Testis (tissue), 3 donors: ENCODE results near the gene ASIC2. TPM values are rescaled to one million over a fixed set of nuclear protein-coding genes. Genes with fewer than 3 reads are reported as not detected.

ENCODE experiments used
- DNase-seq: peaks from one replicate; pipeline ENCODE4 v3.0.0-alpha.2; 2019
- H3K27ac ChIP-seq, 2 donors: fragments of 200-600 bp; sonication (generic); one replicate each; pipeline ENCODE4 v1.5.1; 2019
- H3K27me3 ChIP-seq: fragments of 200-600 bp; sonication (generic); one replicate; pipeline ENCODE4 v1.5.1; 2019
- H3K36me3 ChIP-seq: fragments of 200-600 bp; sonication (generic); one replicate; pipeline ENCODE4 v1.5.1; 2017; ENCODE audit warnings: low read depth; ENCODE audit errors: missing control alignments
- H3K4me1 ChIP-seq: fragments of 200-600 bp; sonication (generic); one replicate; pipeline ENCODE4 v1.5.1; 2019
- H3K4me3 ChIP-seq, 2 donors: fragments of 200-600 bp; sonication (generic); one replicate each; pipeline ENCODE4 v1.5.1; 2017 to 2019
- H3K9me3 ChIP-seq: fragments of 200-600 bp; sonication (generic); one replicate; pipeline ENCODE4 v1.5.1; 2017
- POLR2A ChIP-seq: fragments of 450-650 bp; IDR thresholded peaks from one replicate; pipeline ENCODE4 v1.6.1; 2017; ENCODE audit warnings: antibody characterized with exemption, mild to moderate bottlenecking, moderate library complexity
- WGBS, 2 donors: methylation state at CpG; one replicate each; pipeline ENCODE4 v1.1.5; 2018; 5-methylcytosine and 5-hydroxymethylcytosine counted together
- intact Hi-C: fragments of 100-400 bp; cut with DNase I; formaldehyde crosslinking; loops from one replicate; pipeline ENCODE4 v1.15.1; 2023; ENCODE audit warnings: low total_unique reads
- polyA plus RNA-seq: library from polyadenylated mRNA; stranded (reverse); fragments of 350-450 nt; fragmentation: Illumina TruSeq; extraction: RNeasy Lipid Tissue Mini Kit (QIAGEN cat#74804); gene quantifications from one replicate; pipeline ENCODE4 v1.2.3, GENCODE V29; 2014; ENCODE audit warnings: low read depth, low replicate concordance; ENCODE audit not compliant: insufficient read depth
- total RNA-seq, 2 donors: library from RNA; depleted of rRNA; stranded (reverse); fragments of >200 nt; gene quantifications; one replicate each; pipeline ENCODE4 v1.2.3, GENCODE V29; 2016
- TF ChIP-seq, protein P1 (sequence below), 3 experiments: fragments of 450-650 bp in 2 of 3; fragments of 200-600 bp in 1 of 3; sonication (generic) in 1 of 3; IDR thresholded peaks; one replicate each; pipeline ENCODE4 v1.5.1; 2016 to 2019; ENCODE audit warnings: antibody characterized with exemption in 3 of 3, mild to moderate bottlenecking in 2 of 3, moderate library complexity in 1 of 3

Gene ASIC2
- total and polyA plus RNA-seq, 3 donors from 2014 or later: 0.73 to 1.0 (median 0.81) TPM

DNA sequence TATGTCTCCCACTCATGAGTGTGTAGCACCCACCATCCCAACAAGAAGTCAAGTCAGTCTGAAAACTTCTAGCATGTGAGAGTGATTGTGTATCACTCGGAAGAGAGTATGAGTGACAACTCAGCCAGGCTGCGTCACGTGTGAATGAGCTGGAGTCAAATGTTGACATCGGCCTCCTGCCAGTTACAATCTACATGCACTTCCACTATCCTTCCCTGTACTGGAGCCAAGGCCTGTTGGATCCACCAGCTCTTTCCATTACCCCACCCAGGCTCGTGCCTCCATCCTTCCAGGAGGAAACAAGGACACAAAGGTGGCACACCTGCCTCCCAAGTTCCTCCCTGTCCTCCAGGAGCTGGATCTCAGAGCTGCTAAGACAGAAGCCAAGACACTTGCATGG, 64.5 kb downstream of the ASIC2 start:
- 76 to 87% methylated on average over 5 of the region's 5 CpGs for WGBS, 2 donors
- DNase-seq: no peak
- H3K36me3 ChIP-seq: no peaks in the 10 kb centered on the region
- H3K4me1 ChIP-seq: peaks cover 20% of the 10 kb centered on the region
- TF ChIP-seq, protein P1, sequence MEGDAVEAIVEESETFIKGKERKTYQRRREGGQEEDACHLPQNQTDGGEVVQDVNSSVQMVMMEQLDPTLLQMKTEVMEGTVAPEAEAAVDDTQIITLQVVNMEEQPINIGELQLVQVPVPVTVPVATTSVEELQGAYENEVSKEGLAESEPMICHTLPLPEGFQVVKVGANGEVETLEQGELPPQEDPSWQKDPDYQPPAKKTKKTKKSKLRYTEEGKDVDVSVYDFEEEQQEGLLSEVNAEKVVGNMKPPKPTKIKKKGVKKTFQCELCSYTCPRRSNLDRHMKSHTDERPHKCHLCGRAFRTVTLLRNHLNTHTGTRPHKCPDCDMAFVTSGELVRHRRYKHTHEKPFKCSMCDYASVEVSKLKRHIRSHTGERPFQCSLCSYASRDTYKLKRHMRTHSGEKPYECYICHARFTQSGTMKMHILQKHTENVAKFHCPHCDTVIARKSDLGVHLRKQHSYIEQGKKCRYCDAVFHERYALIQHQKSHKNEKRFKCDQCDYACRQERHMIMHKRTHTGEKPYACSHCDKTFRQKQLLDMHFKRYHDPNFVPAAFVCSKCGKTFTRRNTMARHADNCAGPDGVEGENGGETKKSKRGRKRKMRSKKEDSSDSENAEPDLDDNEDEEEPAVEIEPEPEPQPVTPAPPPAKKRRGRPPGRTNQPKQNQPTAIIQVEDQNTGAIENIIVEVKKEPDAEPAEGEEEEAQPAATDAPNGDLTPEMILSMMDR (IDR thresholded peaks at IDR 0.05): no peak
- TF ChIP-seq POLR2A: no peak
- intact Hi-C loops: no loop called here
- H3K27ac ChIP-seq: no peak overlapping the region
- no peak overlapping the region for H3K4me3 ChIP-seq
- H3K27me3 ChIP-seq: no peaks in the 10 kb centered on the region
- no peaks in the 10 kb centered on the region for H3K9me3 ChIP-seq

DNA sequence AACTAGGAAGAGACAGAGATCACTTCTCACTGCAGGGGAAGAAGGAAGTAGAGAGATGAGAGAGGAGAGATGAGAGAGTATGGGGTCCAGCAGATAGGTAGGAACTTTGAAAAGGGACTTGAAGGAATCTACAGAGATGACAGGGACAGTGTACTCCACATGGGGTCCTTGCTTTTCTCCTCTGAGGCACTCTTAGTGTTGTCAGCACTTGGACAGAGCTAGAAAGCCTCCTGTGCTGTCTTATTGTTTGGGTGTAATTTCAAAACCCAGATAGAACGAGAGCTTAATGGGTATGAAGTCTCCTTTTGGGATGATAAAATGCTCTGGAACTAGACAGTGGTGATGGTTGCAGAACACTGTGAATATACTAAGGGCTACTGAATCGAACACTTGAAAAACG, 65.2 kb downstream of the ASIC2 start:
- Histone ChIP-seq H3K9me3 (no peaks in the 10 kb centered on the region), H3K36me3 (no peaks in the 10 kb centered on the region), H3K4me1 (peaks cover 14% of the 10 kb centered on the region), H3K27ac (no peak overlapping the region), H3K27me3 (no peaks in the 10 kb centered on the region), H3K4me3 (no peak overlapping the region)
- DNase-seq: no peak
- no peak for TF ChIP-seq POLR2A
- TF ChIP-seq, protein P1 (IDR thresholded peaks at IDR 0.05): no peak
- WGBS, 2 donors: 85 to 86% methylated on average over 3 of the region's 3 CpGs
- intact Hi-C loops: no loop called here

DNA sequence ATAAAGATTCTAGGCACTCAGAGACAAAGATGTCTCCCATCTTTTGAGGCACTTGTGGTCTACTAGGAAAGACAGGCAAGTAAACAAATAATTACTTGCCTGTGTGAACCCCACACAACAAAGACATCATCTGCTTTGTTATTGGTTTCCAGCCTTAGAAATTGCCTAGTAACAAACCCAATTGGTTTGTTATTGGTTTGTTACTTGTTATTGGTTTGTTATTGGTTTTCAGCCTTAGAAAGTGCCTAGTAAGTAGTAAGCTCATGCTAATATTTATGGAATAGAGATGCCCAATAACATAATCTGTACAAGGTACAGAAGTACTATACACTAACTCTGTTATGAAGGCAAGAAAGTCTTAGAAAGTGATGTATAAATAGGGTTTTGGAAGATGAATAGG, 67.1 kb downstream of the ASIC2 start:
- H3K27ac ChIP-seq: no peak overlapping the region
- no peaks in the 10 kb centered on the region for H3K9me3 ChIP-seq
- no peak for TF ChIP-seq POLR2A
- TF ChIP-seq, protein P1 (IDR thresholded peaks at IDR 0.05): no peak
- peaks cover 14% of the 10 kb centered on the region for H3K4me1 ChIP-seq
- H3K27me3 ChIP-seq: no peaks in the 10 kb centered on the region
- H3K4me3 ChIP-seq: no peak overlapping the region
- H3K36me3 ChIP-seq: no peaks in the 10 kb centered on the region
- DNase-seq: no peak
- intact Hi-C loops: no loop called here

DNA sequence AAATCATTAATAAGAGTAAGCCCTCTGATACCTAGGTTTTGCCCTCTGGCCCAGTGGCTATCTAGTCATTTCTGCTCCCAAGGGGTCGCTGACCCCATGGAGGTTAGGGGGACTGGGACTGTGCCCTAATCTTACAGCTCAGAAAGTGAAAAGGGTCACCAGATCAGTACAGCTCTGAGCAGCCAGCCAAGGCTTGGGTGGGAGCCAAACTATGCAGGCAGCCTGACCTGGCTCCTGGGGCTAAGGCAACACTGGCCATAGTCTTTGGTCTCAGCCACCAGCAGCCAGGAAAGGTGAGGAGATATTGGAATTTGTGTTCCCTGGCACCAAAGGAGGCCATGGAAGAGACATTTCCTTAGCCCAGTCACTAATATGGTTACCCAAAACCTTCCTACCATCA, 67.6 kb downstream of the ASIC2 start:
- TF ChIP-seq POLR2A: no peak
- TF ChIP-seq, protein P1 (IDR thresholded peaks at IDR 0.05): no peak
- Histone ChIP-seq H3K9me3 (no peaks in the 10 kb centered on the region), H3K27me3 (no peaks in the 10 kb centered on the region), H3K4me3 (no peak overlapping the region), H3K4me1 (peaks cover 14% of the 10 kb centered on the region), H3K27ac (no peak overlapping the region), H3K36me3 (no peaks in the 10 kb centered on the region)
- intact Hi-C loops: no loop called here
- WGBS, 2 donors: 93 to 100% methylated on average over 1 of the region's 1 CpG
- DNase-seq: peak; percentile 48

DNA sequence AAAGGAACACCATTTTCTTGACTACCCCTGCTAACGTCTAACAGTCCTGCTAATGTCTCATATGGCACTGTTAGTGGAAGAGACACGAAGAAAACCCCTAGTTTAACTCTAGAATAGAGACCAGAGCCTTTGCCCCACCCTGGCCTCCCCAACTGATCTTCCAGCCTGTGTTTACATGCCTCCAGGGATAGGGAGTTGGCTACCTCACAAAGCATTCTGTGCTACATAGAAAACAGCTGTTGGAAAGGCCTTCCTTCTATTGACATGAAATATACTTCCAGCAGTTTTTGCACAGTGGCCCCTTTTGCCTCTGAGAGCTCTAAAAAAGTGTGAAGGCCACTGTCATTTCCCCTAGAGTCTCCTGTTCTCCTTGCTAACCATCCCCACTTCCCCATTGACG, 73.1 kb downstream of the ASIC2 start:
- no peak for TF ChIP-seq POLR2A
- TF ChIP-seq, protein P1 (IDR thresholded peaks at IDR 0.05): no peak
- no peaks in the 10 kb centered on the region for H3K36me3 ChIP-seq
- H3K4me3 ChIP-seq: no peak overlapping the region
- H3K9me3 ChIP-seq: no peaks in the 10 kb centered on the region
- H3K27me3 ChIP-seq: no peaks in the 10 kb centered on the region
- H3K4me1 ChIP-seq: no peaks in the 10 kb centered on the region
- WGBS, 2 donors: 63 to 75% methylated on average over 3 of the region's 3 CpGs
- H3K27ac ChIP-seq: no peak overlapping the region
- intact Hi-C loops: no loop called here
- DNase-seq: no peak
